Umbilical cord (tissue), 2 donors: ENCODE data around the gene COMTD1. TPM values are rescaled to one million over a fixed set of nuclear protein-coding genes. Genes with fewer than 3 reads are reported as not detected.

ENCODE experiments used
- DNase-seq: peaks from one replicate; pipeline ENCODE4 v3.0.0-alpha.2; 2015; ENCODE audit warnings: low spot score
- total RNA-seq: library from RNA; depleted of rRNA; stranded (reverse); fragments of >200 nt; gene quantifications from one replicate; pipeline ENCODE4 v1.2.3, GENCODE V29; 2014; ENCODE audit warnings: low replicate concordance; ENCODE audit not compliant: insufficient read depth

COMTD1 gene
- total RNA-seq, 1 donor from 2014 or later = 15.9 TPM

DNA sequence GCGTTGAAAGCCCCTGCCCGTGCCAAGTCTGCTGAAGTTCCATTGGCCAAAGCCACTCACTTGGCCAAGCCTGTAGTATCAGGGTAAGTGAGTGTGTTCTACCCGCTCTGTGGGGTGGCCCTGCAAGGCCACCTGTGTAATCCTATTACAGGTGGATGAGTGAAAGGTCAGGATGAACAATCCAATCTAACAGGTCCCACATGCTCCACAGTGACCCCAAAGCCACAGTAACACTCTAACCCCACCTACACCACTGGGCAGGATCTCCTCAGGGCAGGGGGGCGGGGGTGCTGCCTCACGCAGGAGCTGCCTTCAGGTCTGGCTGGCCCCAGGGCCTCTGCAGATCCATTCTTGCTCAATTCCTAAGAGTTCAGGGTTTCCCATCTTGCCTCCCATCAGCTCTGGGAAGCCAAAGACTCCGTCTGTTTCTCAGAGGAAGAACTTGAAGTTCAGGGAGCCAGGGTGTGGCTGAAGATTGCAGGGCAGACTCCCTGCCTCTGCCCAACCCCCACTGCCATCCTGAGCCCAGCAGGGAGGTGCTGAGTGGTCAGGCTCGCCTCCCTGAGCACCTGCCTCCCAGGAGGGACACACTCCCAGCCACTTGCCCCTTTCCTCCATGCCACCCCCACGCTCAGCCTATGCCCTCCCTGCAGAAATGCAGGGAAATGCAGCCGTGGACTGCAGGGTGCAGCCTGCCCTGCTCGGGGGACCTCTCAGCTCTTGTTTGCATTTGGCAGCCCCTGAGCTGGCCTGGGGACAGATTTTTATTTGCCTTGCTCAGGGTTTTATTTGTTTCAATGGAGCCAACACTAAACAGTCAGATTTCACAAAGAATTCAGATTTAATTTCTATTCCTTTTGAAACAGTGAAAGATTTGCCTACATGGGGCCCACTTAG is 9.8 kb upstream of the COMTD1 start:
- no peak for DNase-seq

GRCh38 chr10:75244487-75245353 is 9.0 kb upstream of the COMTD1 start:
- DNase-seq = no peak

DNA sequence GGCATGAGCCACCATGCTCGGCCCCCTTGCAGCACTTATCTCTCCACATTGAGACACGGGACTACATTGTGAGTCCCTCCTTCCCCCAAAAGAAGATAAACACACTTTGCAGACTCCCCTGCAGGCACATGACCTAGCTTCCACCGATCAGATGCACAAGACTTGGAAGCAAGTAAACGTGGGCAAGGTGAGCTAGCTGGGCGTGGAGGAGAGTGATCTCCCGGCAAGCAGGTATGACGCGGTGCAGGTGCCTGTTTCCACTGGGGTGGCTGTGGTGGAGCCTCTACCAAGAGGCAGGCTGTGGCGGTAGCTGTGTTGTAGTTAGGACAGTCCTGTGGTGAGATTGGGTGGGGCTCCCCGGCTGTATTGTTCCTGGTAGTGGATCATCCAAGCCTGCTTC is 7.7 kb upstream of the COMTD1 start:
- DNase-seq = no peak

DNA sequence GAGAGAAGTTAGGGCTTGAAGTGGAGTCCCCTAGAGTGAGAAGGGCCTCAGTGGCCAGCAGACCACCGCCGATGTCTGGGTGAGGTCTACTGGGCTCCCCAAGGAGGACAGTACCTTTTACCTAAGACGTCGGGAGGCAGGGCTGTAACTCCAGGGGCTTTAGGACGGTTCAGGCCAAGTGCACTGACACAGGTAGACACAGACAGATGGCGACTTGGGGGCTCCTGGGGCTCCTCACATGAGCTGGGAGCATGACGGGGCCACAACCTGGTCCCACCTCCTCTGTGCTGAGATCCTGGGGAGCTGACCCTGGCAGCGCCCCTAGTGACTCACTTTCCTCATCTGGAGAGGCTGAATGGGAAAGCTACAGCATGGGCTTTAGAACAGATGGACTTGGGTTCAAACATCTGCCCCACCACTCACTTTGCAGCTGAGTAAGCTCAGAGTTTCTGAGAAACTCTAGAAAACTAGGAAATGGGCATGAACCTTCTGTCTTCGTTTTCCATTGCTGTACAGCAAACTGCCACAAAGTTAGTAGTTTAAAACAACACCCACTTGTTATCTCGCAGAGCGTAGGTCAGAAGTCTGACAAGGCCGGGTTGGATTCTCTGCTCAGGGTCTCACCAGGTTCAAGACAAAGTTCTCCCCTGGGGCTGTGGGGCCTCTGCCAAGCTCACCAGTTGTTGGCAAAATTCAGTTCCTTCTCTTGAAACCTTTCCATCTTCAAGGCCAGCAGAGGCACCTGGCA is 4.7 kb upstream of the COMTD1 start:
- no peak for DNase-seq

- no peak for DNase-seq
Measured at GRCh38 chr10:75239096-75239790, 3.5 kb upstream of the COMTD1 start.

- no peak for DNase-seq
Measured at GRCh38 chr10:75238182-75239095, 2.7 kb upstream of the COMTD1 start.

DNA sequence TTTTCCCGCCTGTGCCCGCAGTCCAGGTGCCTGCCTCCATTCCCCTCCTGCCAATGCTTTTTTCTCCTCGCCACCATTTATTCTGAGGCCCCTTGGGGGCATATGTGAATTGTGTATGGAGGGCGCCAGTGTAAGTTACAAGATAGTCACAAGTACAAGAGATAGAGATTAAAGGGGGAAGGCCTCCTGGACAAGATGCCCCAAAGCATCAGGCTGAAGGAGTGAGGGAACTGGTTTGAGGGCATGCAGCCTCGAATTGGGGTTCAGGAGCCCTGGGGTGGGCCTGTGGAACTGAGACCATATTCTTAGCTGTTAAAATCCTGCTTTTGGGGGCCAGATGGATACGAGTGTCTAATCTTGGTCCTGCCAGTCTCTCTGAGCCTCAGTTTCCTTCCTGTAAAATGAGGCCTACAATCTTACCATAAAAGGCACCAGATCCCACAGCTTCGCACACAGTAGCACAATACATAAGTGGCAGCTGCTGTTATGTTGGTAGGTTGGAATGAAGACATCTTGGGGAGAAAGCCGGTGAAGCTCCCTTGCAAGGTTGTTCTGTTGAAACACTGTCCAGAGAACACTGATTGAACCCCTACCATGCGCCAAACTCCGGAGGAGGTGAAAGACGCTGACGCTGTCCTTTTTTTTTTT is 545 bp upstream of the COMTD1 start:
- no peak for DNase-seq

- peak; percentile 21 for DNase-seq
Measured at GRCh38 chr10:75234683-75235374, 928 bp downstream of the COMTD1 start.

- DNase-seq = peak; percentile 84
Measured at GRCh38 chr10:75234017-75234682, 1.6 kb downstream of the COMTD1 start.

DNA sequence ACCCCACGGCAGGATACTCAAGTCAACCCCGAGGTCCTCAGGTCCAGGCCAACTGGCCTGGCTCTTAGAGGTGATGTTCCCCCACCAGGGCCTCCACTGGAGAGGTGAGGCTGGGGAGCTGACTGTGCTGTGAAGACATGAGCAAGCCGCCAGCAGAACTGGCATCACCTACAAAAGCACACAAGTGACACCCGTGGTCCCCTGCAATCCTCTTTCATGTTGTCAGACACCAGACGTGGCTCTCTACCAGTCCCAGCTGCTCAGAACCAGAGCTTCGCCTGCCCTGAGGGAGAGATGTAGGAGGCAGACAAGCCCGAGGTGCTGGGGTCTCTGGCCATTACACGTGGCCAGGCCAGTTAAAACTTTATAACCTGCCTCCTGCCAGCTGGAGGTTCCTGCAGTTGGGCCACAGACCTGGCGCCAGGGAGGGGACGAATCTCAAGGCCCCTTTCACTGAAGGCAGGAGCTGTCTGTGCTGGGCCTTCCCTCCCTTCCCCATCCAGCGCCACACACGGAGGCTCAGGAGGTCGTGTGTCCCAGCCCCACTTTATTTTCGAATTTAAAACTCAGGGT is 2.2 kb downstream of the COMTD1 start:
- DNase-seq = no peak

GRCh38 chr10:75231672-75232581 is 3.8 kb downstream of the COMTD1 start:
- DNase-seq = no peak

DNA sequence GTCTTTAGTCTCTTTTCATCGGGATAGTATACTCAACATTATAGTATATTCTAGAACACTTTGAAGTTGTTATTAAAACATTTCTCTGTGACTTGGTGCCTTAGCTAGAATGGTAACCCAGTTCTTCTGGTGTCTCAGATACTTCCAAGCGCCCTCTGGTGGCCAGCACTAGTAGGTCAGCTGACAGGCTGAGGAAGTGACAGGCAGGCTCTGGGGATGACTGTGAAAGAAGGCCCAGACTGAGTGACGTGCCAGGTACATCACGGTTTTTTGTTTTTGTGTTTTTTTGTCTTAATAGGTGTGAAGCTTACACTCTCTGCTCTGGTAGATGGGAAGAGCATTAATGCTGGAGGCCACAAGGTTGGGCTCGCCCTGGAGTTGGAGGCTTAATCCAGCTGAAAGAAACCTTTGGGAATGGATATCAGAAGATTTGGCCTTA is 5.1 kb downstream of the COMTD1 start:
- peak; percentile 88 for DNase-seq

GRCh38 chr10:75229971-75230370 is 5.8 kb downstream of the COMTD1 start:
- peak; percentile 36 for DNase-seq

DNA sequence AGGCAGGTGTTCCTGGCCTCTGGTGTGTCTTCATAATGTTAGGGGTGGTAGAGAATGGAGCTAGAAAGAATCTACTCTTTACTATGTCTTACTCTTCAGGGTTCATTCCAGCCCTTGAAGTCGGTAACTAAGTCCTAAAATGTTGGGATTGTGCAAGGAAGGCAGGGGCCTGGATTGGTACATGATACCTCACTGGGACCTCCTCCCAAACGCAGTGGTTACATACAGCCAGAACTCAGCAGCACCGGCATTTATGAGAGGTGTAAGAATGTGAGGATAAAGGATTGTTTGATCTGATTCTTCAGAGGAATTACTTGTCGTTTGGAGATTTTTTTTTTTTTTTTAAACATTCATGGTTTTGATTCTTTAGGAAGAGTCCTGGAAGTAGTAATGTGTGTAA is 6.9 kb downstream of the COMTD1 start:
- DNase-seq = no peak

DNA sequence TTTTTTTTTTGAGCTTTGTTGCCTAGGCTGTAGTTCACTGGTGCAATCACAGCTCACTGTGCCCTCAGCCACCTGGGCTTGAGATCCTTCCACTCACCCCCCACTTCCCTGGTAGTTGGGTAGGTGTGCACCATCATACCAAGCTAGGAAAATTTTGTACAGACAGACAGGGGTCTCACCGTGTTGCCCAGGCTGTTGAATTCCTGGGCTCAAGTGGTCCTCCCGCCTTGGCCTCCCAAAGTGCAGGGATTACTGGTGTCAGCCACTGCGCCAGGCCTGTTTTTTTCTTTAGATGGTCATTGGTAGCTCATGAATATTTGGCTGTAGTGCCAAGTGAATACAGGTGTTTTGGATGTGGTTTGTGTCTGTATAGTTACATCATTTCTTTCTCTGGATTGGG is 7.5 kb downstream of the COMTD1 start:
- no peak for DNase-seq

DNA sequence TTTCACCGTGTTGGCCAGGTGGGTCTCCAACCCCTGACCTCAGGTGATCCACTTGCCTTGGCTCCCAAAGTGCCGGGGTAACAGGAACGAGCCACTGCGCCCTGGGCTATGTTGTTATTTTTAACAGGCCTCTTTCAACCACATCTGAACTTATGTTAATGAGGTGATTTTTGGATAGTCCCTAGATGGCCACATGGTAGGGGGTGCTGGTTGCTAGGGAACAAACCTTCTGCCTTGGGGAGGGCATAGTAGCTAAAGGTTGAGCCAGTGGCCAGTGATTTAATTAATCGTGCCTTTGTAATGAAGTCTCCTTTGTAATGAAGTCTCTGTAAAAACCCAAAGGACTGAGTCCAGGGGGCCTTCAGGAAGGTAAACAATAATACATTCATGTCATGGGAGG is 9.1 kb downstream of the COMTD1 start:
- no peak for DNase-seq

- DNase-seq = no peak
Measured at GRCh38 chr10:75226095-75226494, 9.7 kb downstream of the COMTD1 start.
